ENCODE results near the gene HOXA11.
A peak's percentile ranks its signal among the peaks of the same experiment; 100 is the strongest.

The HOXA11 gene

GRCh38 chr7:27193335-27194001 lies 8.4 kb upstream of the HOXA11 start:
- no peak overlapping the region for H3K9ac ChIP-seq
- no peak for TF ChIP-seq CTCF (IDR thresholded peaks at IDR 0.05)
- no peak overlapping the region for H3K4me2 ChIP-seq (ENCODE audit: low read length)
- no peaks in the 10 kb centered on the region for H3K79me2 ChIP-seq
- H3K9me3 ChIP-seq (ENCODE audit: control insufficient read depth, low read length): no peaks in the 10 kb centered on the region
- no peak overlapping the region for H2AFZ ChIP-seq
- H3K4me1 ChIP-seq: no peaks in the 10 kb centered on the region
- H3K4me3 ChIP-seq (ENCODE audit: low read depth, low read length): no peak overlapping the region
- peaks cover 21% of the 10 kb centered on the region for H3K27me3 ChIP-seq (ENCODE audit: control insufficient read depth, insufficient read depth, low read length)
- no peaks in the 10 kb centered on the region for H3K36me3 ChIP-seq (ENCODE audit: control insufficient read depth, insufficient read depth, low read length)
- H3K27ac ChIP-seq: no peak overlapping the region

GRCh38 chr7:27192546-27193334 lies 7.7 kb upstream of the HOXA11 start:
- Histone ChIP-seq H3K4me2 (ENCODE audit: low read length) (peak overlapping the region; percentile 25), H3K36me3 (ENCODE audit: control insufficient read depth, insufficient read depth, low read length) (no peaks in the 10 kb centered on the region), H3K4me3 (ENCODE audit: low read depth, low read length) (no peak overlapping the region), H3K79me2 (no peaks in the 10 kb centered on the region), H2AFZ (no peak overlapping the region), H3K4me1 (no peaks in the 10 kb centered on the region), H3K27me3 (ENCODE audit: control insufficient read depth, insufficient read depth, low read length) (peaks cover 21% of the 10 kb centered on the region), H3K9me3 (ENCODE audit: control insufficient read depth, low read length) (no peaks in the 10 kb centered on the region), H3K9ac (no peak overlapping the region), H3K27ac (no peak overlapping the region)
- no peak for TF ChIP-seq CTCF (IDR thresholded peaks at IDR 0.05)

GRCh38 chr7:27191833-27192545 lies 7.0 kb upstream of the HOXA11 start:
- Histone ChIP-seq H3K4me1 (no peaks in the 10 kb centered on the region), H3K9ac (no peak overlapping the region), H3K4me3 (ENCODE audit: low read depth, low read length) (no peak overlapping the region), H3K27ac (no peak overlapping the region), H3K36me3 (ENCODE audit: control insufficient read depth, insufficient read depth, low read length) (no peaks in the 10 kb centered on the region), H3K9me3 (ENCODE audit: control insufficient read depth, low read length) (no peaks in the 10 kb centered on the region), H3K27me3 (ENCODE audit: control insufficient read depth, insufficient read depth, low read length) (peaks cover 24% of the 10 kb centered on the region), H3K4me2 (ENCODE audit: low read length) (no peak overlapping the region), H3K79me2 (no peaks in the 10 kb centered on the region), H2AFZ (no peak overlapping the region)
- no peak for TF ChIP-seq CTCF (IDR thresholded peaks at IDR 0.05)

- no peak overlapping the region for H2AFZ ChIP-seq
- peaks cover 24% of the 10 kb centered on the region for H3K27me3 ChIP-seq (ENCODE audit: control insufficient read depth, insufficient read depth, low read length)
- H3K27ac ChIP-seq: no peak overlapping the region
- H3K4me3 ChIP-seq (ENCODE audit: low read depth, low read length): no peak overlapping the region
- H3K9ac ChIP-seq: no peak overlapping the region
- no peaks in the 10 kb centered on the region for H3K36me3 ChIP-seq (ENCODE audit: control insufficient read depth, insufficient read depth, low read length)
- TF ChIP-seq CTCF (IDR thresholded peaks at IDR 0.05): no peak
- no peaks in the 10 kb centered on the region for H3K4me1 ChIP-seq
- H3K9me3 ChIP-seq (ENCODE audit: control insufficient read depth, low read length): no peaks in the 10 kb centered on the region
- no peak overlapping the region for H3K4me2 ChIP-seq (ENCODE audit: low read length)
- H3K79me2 ChIP-seq: no peaks in the 10 kb centered on the region
Measured at GRCh38 chr7:27191161-27191731, 6.2 kb upstream of the HOXA11 start.

All from parathyroid adenoma (tissue), 2 donors.